Transverse colon (tissue), 4 donors: ENCODE data around the gene SPDYE17. TPM values are rescaled to one million over a fixed set of nuclear protein-coding genes. Genes with fewer than 3 reads are reported as not detected.
"Not testable (repeated sequence)": the region's sequence is repeated elsewhere in the genome, so short reads cannot be mapped to it uniquely, and the experiment has no call there.

ENCODE experiments used
- DNase-seq: peaks from one replicate; pipeline ENCODE4 v3.0.0-alpha.2; 2019
- H3K27ac ChIP-seq, 4 donors: fragments of 200-600 bp; sonication (generic); 2 replicates each; pipeline ENCODE4 v1.5.1; 2016 to 2018; ENCODE audit warnings: inconsistent platforms in 4 of 4
- H3K27me3 ChIP-seq: fragments of 200-600 bp; sonication (generic); 2 replicates; pipeline ENCODE4 v1.5.1; 2017; ENCODE audit warnings: inconsistent platforms
- H3K36me3 ChIP-seq, 4 donors: fragments of 200-600 bp; sonication (generic); 2 replicates each; pipeline ENCODE4 v1.5.1; 2017 to 2019; ENCODE audit warnings: inconsistent platforms in 4 of 4
- H3K4me1 ChIP-seq, 4 donors: fragments of 200-600 bp; sonication (generic); 2 replicates each; pipeline ENCODE4 v1.5.1; 2017 to 2020; ENCODE audit warnings: inconsistent platforms in 4 of 4
- H3K4me3 ChIP-seq, 4 donors: fragments of 200-600 bp; sonication (generic); 1 replicate in 1 of 4; 2 replicates in 3 of 4; pipeline versions ENCODE4 v1.5.1 to v1.6.1; 2017 to 2019; ENCODE audit warnings: inconsistent platforms in 4 of 4
- H3K9me3 ChIP-seq, 2 donors: fragments of 200-600 bp; sonication (generic); 2 replicates each; pipeline ENCODE4 v1.5.1; 2017 to 2019; ENCODE audit warnings: inconsistent platforms in 2 of 2
- WGBS, 2 donors: methylation state at CpG; one replicate each; pipeline ENCODE4 v1.1.5; 2018; ENCODE audit warnings: low coverage in 1 of 2; 5-methylcytosine and 5-hydroxymethylcytosine counted together
- in situ Hi-C, 4 donors: fragments of 200-750 bp; cut with MboI; loops; one replicate each; pipeline versions ENCODE4 v1.15.0 to v1.15.1; 2017; ENCODE audit warnings: low sequenced_read_pairs in 3 of 4, low pct_ligation_motif_present in 1 of 4, low pct_unique_long_range_greater_than_20kb in 1 of 4
- intact Hi-C: fragments of 100-400 bp; cut with DNase I; formaldehyde crosslinking; loops from one replicate; pipeline ENCODE4 v1.15.1; 2023; ENCODE audit warnings: low total_unique reads
- small RNA-seq, 4 donors: library from RNA; depleted of rRNA; stranded (forward); fragments of <200 nt; gene quantifications; one replicate each; pipeline ENCODE3, GENCODE V24; 2016
- total RNA-seq, 4 donors: library from RNA; depleted of rRNA; stranded (reverse); fragments of >200 nt; gene quantifications; one replicate each; pipeline ENCODE4 v1.1.0, GENCODE V29; 2016

SPDYE17 gene
- total RNA-seq, 4 donors from 2014 or later = not detected

DNA sequence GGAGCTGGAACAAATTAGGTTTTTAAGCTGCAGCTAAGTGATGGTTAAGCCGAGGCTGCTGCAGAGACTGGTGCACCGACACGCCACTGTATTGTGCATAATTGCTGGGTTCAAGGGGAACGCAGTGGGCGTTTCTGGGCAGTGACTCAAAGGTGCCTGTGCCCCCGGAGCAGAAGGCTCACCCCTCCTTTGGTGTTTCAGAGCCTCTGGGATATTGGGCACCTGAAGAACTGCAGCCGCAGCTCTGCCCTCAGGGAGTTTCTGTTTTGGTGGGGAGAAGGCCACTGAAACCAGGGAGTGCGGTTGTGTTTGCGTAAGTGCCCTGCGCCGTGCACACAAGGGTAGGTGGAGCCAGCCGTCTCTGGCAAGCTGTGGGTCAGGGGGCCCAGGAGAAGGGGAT is 57.8 kb downstream of the SPDYE17 start:
- H3K4me3 ChIP-seq, in situ Hi-C loops, H3K27me3 ChIP-seq, DNase-seq, H3K36me3 ChIP-seq, H3K4me1 ChIP-seq, intact Hi-C loops, H3K27ac ChIP-seq, H3K9me3 ChIP-seq: not testable (repeated sequence)
- WGBS, 2 donors = 100% methylated on average over 7 of the region's 12 CpGs; no CpG with 5 or more reads in 1 of the 2 donors

DNA sequence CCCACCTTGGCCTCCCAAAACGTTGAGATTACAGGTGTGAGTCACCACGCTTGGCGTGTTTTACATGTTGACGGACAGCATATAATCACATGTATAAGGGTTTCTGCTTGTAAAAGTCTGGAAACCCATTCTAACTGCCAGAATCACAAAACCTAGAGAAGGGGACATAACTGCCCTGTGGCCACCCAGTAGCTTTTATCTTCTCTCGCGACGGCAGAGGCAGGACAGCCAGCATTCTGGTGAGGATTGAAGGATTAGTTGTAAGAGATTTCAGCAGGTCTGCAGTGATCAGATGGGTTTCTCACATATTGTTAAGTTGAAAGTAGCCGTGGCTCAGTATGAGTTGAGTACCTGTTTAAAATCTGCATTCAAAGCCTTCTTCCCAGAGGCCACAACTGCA is 59.8 kb downstream of the SPDYE17 start:
- 70 to 88% methylated on average over 2 to 4 of the region's 8 CpGs for WGBS, 2 donors
- not testable (repeated sequence) for H3K27ac ChIP-seq

More for the DNA sequence above, 59.8 kb downstream of the SPDYE17 start:
- H3K4me3 ChIP-seq, DNase-seq, H3K36me3 ChIP-seq, intact Hi-C loops, H3K27me3 ChIP-seq, H3K9me3 ChIP-seq, H3K4me1 ChIP-seq, in situ Hi-C loops: not testable (repeated sequence)

Small RNAs within 50 kb of the gene (small RNA-seq; reads per million reads assigned to genes)
- 0 reads per million in 4 donors for gene RF00019

Other genes starting within 250 kb of the SPDYE17 start
- 1 to 10 TPM in 1 of 4 donors, under 1 TPM in 1, not detected in 2; 0.55 to 1.3 TPM for gene SPDYE18, start 30.2 kb upstream of the SPDYE17 start, total RNA-seq
- 10 to 100 TPM in 3 of 4 donors, 1 to 10 TPM in 1; 7.9 to 37.4 (median 26.5) TPM for gene CCDC146, start 90.3 kb upstream of the SPDYE17 start, total RNA-seq
- gene FGL2, start 167.5 kb upstream of the SPDYE17 start, total RNA-seq = 10 to 100 TPM; 23.1 to 45.2 (median 33.6) TPM